GM06990 (cell line): Measurements from ENCODE around the gene HIPK3.

Experiments used
- DNase-seq: peaks from one replicate; pipeline ENCODE4 v3.0.0-alpha.2; 2011; ENCODE audit not compliant: insufficient read length; ENCODE audit errors: extremely low read depth
- H3K27me3 ChIP-seq: replicated peaks from 2 replicates; pipeline ENCODE4 v1.6.0; 2011; ENCODE audit warnings: low read length; ENCODE audit not compliant: control insufficient read depth, insufficient read depth
- H3K36me3 ChIP-seq: 2 replicates; pipeline ENCODE4 v1.5.1; 2011; ENCODE audit warnings: low read length; ENCODE audit not compliant: control insufficient read depth, insufficient read depth
- H3K4me3 ChIP-seq: replicated peaks from 2 replicates; pipeline ENCODE4 v1.5.1; 2011; ENCODE audit warnings: low read depth, mild to moderate bottlenecking, control low read depth, low read length
- TF ChIP-seq, protein P1 (sequence below): IDR thresholded peaks from 2 replicates; pipeline ENCODE4 v1.5.1; 2011; ENCODE audit warnings: low read length, control low read depth, mild to moderate bottlenecking, inconsistent platforms; ENCODE audit not compliant: insufficient read depth, poor library complexity, severe bottlenecking

HIPK3 gene

GRCh38 chr11:33375236-33375635, 118.1 kb downstream of the HIPK3 start:
- TF ChIP-seq, protein P1, sequence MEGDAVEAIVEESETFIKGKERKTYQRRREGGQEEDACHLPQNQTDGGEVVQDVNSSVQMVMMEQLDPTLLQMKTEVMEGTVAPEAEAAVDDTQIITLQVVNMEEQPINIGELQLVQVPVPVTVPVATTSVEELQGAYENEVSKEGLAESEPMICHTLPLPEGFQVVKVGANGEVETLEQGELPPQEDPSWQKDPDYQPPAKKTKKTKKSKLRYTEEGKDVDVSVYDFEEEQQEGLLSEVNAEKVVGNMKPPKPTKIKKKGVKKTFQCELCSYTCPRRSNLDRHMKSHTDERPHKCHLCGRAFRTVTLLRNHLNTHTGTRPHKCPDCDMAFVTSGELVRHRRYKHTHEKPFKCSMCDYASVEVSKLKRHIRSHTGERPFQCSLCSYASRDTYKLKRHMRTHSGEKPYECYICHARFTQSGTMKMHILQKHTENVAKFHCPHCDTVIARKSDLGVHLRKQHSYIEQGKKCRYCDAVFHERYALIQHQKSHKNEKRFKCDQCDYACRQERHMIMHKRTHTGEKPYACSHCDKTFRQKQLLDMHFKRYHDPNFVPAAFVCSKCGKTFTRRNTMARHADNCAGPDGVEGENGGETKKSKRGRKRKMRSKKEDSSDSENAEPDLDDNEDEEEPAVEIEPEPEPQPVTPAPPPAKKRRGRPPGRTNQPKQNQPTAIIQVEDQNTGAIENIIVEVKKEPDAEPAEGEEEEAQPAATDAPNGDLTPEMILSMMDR = no peak
- H3K4me3 ChIP-seq = no peak overlapping the region; the same call in 1 of the 2 replicates

GRCh38 chr11:33375688-33376311, 118.6 kb downstream of the HIPK3 start, which contains the start of gene KIAA1549L:
TSS of gene KIAA1549L (plus strand) at chr11:33376108.
- no peaks in the 10 kb centered on the region for H3K27me3 ChIP-seq

More at GRCh38 chr11:33375236-33375635, 118.1 kb downstream of the HIPK3 start:
- H3K27me3 ChIP-seq = no peaks in the 10 kb centered on the region
- no peaks in the 10 kb centered on the region for H3K36me3 ChIP-seq
- DNase-seq = no peak

DNA sequence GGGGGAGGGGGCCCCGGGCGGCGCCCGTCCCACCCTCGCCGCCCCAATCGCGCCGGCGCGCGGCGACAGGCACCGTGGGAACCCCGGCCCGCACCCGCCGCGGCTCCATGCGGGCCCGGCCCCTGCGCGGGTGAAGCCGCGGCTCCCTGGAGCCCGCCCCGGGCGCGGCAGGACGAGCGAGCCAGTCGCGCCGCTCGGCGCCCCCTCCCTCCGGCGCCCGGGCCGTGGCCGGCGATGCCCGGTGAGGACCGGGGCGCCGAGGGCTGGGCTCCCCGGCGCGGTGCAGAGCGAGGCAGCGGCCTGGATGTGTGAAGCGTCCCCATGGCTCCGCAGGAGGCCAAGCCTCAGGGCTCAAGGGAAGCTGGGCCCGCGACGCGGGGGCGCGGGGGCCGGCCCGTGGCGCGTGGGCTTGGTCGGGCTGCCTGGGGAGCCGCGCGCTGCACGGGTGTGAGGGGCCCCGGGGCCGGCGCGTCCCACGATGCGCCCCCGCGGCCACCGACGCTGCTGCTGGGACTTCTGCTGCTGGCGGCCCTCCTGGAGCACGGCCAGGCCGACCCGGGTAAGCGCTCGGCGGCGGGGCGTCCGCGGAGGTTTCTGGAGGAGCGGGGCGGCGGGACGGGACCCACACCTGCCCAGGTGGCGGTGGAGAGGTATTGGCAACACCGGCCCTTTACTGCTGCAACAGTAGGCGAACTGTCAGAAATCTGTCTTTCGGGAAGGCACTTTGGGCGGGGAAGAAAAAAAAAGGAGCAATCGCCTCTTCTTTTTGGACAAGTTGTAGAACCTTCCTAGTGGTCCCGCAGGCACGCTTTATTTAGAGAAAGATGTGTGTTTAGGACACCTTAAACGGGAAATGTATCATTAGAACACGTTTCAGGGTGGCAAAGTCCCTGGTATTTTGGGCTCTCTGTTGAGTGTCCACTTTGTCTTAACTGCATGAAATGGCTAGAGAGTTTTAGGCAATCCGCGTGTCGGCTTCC, 119.4 kb downstream of the HIPK3 start:
- peak overlapping the region; percentile 64 for H3K4me3 ChIP-seq
- DNase-seq = peak; percentile 48

More at GRCh38 chr11:33375688-33376311, 118.6 kb downstream of the HIPK3 start, which contains the start of gene KIAA1549L:
- Histone ChIP-seq H3K36me3 (no peaks in the 10 kb centered on the region), H3K4me3 (peak within 1 kb of the TSS; percentile 64)
- TF ChIP-seq, protein P1 = no peak
- DNase-seq = peak; percentile 37

GRCh38 chr11:33377412-33378370, 120.5 kb downstream of the HIPK3 start:
- Histone ChIP-seq H3K4me3 (no peak overlapping the region), H3K36me3 (no peaks in the 10 kb centered on the region), H3K27me3 (no peaks in the 10 kb centered on the region)
- TF ChIP-seq, protein P1 = no peak
- DNase-seq = no peak

More for the DNA sequence above, 119.4 kb downstream of the HIPK3 start:
- no peaks in the 10 kb centered on the region for H3K27me3 ChIP-seq
- TF ChIP-seq, protein P1 = no peak
- H3K36me3 ChIP-seq = no peaks in the 10 kb centered on the region

GRCh38 chr11:33379947-33380346, 122.8 kb downstream of the HIPK3 start:
- peak; percentile 43 for DNase-seq
- TF ChIP-seq, protein P1 = no peak
- no peak overlapping the region for H3K4me3 ChIP-seq
- H3K36me3 ChIP-seq = no peaks in the 10 kb centered on the region
- no peaks in the 10 kb centered on the region for H3K27me3 ChIP-seq
